ENCODE results near the gene CHST9. TPM values are rescaled to one million over a fixed set of nuclear protein-coding genes. Genes with fewer than 3 reads are reported as not detected.

Gene CHST9
- total and polyA plus RNA-seq, 4 donors, result 0.42 to 6.4 (median 1.4) TPM

DNA sequence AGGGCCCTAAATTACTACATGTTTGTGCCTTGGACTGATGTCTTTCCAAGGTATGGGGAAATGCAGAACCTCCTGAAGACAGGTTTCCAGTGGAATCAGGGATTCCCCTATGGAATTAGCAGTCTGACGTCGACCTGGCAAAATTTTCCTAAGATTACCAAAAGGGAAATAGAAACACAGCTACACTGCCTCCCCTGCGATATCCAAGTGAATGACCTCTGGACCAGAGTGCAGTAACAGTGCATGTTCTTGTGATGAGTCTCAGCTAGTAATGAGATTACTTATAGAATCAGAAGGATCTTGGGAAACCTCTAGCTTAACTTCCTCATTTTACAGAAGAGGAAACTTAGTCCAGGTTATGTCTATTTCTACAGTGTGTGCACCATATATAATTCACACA lies 21.3 kb upstream of the CHST9 start:
- Histone ChIP-seq H3K4me3 (ENCODE audit: low read depth in 1 of 3, low read length in 3 of 3) (no peak overlapping the region), H3K27ac (ENCODE audit: low read depth in 1 of 2, low read length in 2 of 2) (no peak overlapping the region), H3K4me1 (ENCODE audit: control insufficient read depth in 4 of 4, insufficient read depth in 4 of 4, low read length in 3 of 4) (no peaks in the 10 kb centered on the region), H3K9me3 (ENCODE audit: control insufficient read depth in 4 of 4, low read length in 3 of 4) (no peaks in the 10 kb centered on the region), H3K9ac (ENCODE audit: low read depth in 1 of 2, low read length in 2 of 2) (no peak overlapping the region), H3K27me3 (ENCODE audit: control insufficient read depth in 4 of 4, insufficient read depth in 4 of 4, low read length in 3 of 4) (no peaks in the 10 kb centered on the region), H3K36me3 (ENCODE audit: control insufficient read depth in 4 of 4, insufficient read depth in 3 of 4, low read depth in 1 of 4, low read length in 3 of 4) (no peaks in the 10 kb centered on the region)
- TF ChIP-seq, protein P1, sequence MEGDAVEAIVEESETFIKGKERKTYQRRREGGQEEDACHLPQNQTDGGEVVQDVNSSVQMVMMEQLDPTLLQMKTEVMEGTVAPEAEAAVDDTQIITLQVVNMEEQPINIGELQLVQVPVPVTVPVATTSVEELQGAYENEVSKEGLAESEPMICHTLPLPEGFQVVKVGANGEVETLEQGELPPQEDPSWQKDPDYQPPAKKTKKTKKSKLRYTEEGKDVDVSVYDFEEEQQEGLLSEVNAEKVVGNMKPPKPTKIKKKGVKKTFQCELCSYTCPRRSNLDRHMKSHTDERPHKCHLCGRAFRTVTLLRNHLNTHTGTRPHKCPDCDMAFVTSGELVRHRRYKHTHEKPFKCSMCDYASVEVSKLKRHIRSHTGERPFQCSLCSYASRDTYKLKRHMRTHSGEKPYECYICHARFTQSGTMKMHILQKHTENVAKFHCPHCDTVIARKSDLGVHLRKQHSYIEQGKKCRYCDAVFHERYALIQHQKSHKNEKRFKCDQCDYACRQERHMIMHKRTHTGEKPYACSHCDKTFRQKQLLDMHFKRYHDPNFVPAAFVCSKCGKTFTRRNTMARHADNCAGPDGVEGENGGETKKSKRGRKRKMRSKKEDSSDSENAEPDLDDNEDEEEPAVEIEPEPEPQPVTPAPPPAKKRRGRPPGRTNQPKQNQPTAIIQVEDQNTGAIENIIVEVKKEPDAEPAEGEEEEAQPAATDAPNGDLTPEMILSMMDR (IDR thresholded peaks at IDR 0.05; ENCODE audit: low read depth, low read length, missing input control), result no peak
- TF ChIP-seq ATF3 (IDR thresholded peaks at IDR 0.05) (no peak), FOXA2 (IDR thresholded peaks at IDR 0.05) (no peak), FOXA1 (IDR thresholded peaks at IDR 0.05) (no peak), YY1 (IDR thresholded peaks at IDR 0.05) (no peak), REST (IDR thresholded peaks at IDR 0.05) (no peak), HNF4G (IDR thresholded peaks at IDR 0.05) (no peak)
- WGBS, result 78% methylated on average over 3 of the region's 3 CpGs
- no peak for DNase-seq (ENCODE audit: low spot score)

- Histone ChIP-seq H3K27me3 (ENCODE audit: control insufficient read depth in 4 of 4, insufficient read depth in 4 of 4, low read length in 3 of 4) (no peaks in the 10 kb centered on the region), H3K27ac (ENCODE audit: low read depth in 1 of 2, low read length in 2 of 2) (no peak overlapping the region), H3K9me3 (ENCODE audit: control insufficient read depth in 4 of 4, low read length in 3 of 4) (no peaks in the 10 kb centered on the region), H3K4me3 (ENCODE audit: low read depth in 1 of 3, low read length in 3 of 3) (no peak overlapping the region), H3K9ac (ENCODE audit: low read depth in 1 of 2, low read length in 2 of 2) (no peak overlapping the region), H3K4me1 (ENCODE audit: control insufficient read depth in 4 of 4, insufficient read depth in 4 of 4, low read length in 3 of 4) (peaks cover 0 to 5% (median 2%) of the 10 kb centered on the region in 4 donors), H3K36me3 (ENCODE audit: control insufficient read depth in 4 of 4, insufficient read depth in 3 of 4, low read depth in 1 of 4, low read length in 3 of 4) (no peaks in the 10 kb centered on the region)
- DNase-seq (ENCODE audit: low spot score), result no peak
- WGBS, result 97% methylated on average over 2 of the region's 2 CpGs
- TF ChIP-seq, protein P2, sequence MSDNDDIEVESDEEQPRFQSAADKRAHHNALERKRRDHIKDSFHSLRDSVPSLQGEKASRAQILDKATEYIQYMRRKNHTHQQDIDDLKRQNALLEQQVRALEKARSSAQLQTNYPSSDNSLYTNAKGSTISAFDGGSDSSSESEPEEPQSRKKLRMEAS (IDR thresholded peaks at IDR 0.05), result no peak
- TF ChIP-seq RAD21 (IDR thresholded peaks at IDR 0.05), result no peak
- TF ChIP-seq FOXA2 (IDR thresholded peaks at IDR 0.05), result no peak
- TF ChIP-seq, protein P1 (IDR thresholded peaks at IDR 0.05; ENCODE audit: low read depth, low read length, missing input control), result no peak
- TF ChIP-seq NR2F2 (IDR thresholded peaks at IDR 0.05), result no peak
- no peak for TF ChIP-seq REST (IDR thresholded peaks at IDR 0.05)
- TF ChIP-seq, protein P3, sequence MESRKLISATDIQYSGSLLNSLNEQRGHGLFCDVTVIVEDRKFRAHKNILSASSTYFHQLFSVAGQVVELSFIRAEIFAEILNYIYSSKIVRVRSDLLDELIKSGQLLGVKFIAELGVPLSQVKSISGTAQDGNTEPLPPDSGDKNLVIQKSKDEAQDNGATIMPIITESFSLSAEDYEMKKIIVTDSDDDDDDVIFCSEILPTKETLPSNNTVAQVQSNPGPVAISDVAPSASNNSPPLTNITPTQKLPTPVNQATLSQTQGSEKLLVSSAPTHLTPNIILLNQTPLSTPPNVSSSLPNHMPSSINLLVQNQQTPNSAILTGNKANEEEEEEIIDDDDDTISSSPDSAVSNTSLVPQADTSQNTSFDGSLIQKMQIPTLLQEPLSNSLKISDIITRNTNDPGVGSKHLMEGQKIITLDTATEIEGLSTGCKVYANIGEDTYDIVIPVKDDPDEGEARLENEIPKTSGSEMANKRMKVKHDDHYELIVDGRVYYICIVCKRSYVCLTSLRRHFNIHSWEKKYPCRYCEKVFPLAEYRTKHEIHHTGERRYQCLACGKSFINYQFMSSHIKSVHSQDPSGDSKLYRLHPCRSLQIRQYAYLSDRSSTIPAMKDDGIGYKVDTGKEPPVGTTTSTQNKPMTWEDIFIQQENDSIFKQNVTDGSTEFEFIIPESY (IDR thresholded peaks at IDR 0.05), result no peak
- no peak for TF ChIP-seq FOXA1 (IDR thresholded peaks at IDR 0.05)
- no peak for TF ChIP-seq TAF1 (conservative IDR thresholded peaks at IDR 0.05)
- no peak for TF ChIP-seq GABPA (IDR thresholded peaks at IDR 0.05 in 1 of 2, conservative IDR thresholded peaks at IDR 0.05 in 1 of 2)
- no peak for TF ChIP-seq HNF4G (IDR thresholded peaks at IDR 0.05)
- no peak for TF ChIP-seq HNF4A (conservative IDR thresholded peaks at IDR 0.05)
- TF ChIP-seq JUND (IDR thresholded peaks at IDR 0.05), result no peak
- no peak for TF ChIP-seq RXRA (IDR thresholded peaks at IDR 0.05)
- no peak for TF ChIP-seq SP1 (IDR thresholded peaks at IDR 0.05)
- no peak for TF ChIP-seq YY1 (IDR thresholded peaks at IDR 0.05)
- TF ChIP-seq EGR1 (IDR thresholded peaks at IDR 0.05; ENCODE audit: low read depth in 2 of 2), result no peak
Observed at GRCh38 chr18:27202741-27203140, 17.6 kb upstream of the CHST9 start.

Data from liver (tissue), 9 donors.